HG03095 (cell line): ENCODE results near the gene GSG1L.

ENCODE experiments used
- ATAC-seq: cut with Tn5 transposase; IDR thresholded peaks from one replicate; pipeline ENCODE4 v1.9.1; 2021; ENCODE audit warnings: moderate library complexity; ENCODE audit not compliant: unreplicated experiment

GSG1L gene

DNA sequence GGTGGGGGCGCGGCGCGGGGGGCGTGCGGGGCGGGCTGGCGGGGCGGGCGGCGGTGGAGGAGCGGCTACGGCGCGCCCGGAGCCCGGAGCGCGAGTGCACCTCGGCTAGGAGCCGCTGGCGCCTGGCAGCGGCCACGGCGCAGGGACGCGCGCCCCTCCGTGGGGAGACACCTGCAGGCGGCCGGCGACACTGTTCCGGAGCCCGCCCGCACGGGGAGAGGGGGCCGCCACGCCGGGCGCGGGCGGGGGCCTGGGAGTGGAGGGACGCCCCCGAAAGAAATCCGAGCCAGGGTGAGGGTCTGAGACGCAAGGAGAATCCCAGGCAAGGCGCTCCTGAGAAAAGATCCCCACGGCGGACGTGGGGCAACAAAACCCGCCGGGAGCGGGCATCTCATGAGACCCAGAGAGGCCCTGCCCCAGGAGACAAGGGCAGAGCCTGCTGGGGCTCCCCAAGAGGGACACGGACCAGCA lies at the start of gene GSG1L:
Gene GSG1L (minus strand): TSS at position 124 of the 471 bp plus-strand sequence. CDS start 290 bp downstream, outside the sequence.
- ATAC-seq: no peak

DNA sequence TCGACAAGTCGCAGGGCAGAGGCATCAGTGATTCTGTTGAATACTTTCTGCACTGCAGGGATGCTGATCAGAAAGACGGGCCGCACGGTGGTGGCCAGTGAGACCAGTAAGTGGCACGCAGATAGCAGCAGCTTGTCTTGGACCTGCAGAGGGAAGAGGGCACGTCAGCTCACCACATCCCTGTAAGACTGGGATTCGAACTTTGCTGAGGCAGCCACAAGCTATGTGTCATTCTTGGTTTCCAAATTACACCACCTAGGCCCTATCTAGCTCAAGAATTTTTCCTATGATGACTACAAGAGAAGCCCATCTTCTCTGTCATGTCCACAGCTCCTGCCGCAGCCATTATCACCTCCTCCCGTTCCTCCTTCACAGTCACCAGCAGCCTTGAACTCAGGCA lies 49.4 kb upstream of the GSG1L start:
- no peak for ATAC-seq

DNA sequence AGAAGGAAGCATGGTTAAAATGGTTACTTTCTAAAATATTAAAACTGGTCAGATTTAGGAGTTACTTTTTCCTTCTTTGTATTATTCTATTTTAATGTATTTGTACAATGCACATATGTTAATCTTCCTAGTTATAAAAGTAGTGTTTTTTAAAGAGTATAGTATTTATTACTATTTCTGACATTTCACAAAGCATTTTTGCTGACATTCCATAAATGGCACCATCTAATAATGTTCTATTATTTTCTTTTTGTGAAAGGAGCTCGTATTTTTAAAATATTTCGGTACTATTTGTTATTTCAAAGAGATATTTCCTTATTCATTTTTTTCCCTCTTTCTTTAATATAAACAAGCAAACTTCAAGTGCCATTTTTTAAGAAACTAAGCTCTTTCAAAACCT lies 47.5 kb upstream of the GSG1L start:
- no peak for ATAC-seq

DNA sequence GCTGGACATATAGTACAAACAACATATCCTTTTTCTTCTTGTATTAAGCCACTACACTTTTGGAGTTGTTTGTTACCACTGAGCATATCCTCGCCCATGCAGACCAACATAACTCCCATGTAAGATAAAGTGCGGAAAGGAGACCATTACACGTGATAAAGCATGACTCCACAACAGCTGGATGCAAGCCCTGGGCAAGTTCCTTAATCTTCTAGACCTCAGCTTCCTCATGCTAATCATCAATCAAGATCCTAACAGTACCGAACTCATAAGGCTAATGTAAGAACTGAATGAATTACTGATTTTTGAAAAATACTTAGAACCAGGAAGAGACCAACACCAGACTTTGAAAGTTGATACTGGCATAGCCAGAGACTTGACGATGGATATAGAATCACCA lies 47.0 kb upstream of the GSG1L start:
- no peak for ATAC-seq

DNA sequence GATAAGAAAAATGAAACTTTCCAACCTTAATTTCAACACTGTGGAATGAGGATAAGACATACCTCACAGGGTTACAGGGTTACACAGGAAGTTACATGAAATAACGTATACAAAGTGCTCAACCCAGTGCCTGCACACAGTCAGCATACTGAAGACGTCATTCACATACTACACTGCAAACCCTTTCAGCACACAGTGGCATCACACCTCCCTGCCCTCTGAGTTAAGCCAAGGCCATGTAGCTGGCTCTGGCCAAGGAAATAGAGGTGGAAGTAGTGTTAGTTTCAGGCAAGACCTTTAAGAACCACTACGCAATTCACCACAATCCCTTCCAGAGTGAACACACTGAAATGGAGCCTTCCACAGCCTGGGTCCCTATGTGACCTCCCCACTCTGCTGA lies 46.6 kb upstream of the GSG1L start:
- no peak for ATAC-seq

DNA sequence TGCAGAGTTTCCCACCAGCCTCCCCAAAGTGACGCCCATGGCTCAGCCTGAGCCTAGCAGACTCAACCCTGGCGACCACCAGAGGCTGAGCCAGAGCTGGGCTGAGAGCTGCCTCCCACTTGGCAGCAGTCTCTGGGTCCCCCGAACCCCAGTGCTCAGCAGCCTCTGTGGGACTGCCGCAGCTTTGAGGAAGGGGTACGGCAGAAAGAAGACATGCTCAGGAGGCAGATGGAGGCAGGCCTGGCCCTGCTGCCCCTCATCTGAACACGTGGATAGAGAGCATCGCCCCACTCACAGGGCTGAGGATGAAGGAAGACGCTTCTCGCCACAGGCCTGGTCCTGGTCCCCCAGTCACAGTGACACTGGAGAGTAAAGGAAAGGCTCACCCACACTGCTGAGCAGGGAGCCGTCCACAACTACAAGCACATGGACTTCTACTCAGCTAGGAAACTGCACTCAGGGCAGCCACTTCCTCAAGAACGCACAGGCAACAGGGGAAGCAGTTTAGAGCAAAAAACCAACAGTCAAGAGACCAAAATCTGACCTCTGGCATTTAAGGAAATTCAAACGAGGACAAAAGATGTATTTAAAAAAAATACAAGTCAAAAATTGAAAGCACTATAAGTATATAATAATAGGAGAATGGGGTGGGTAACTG lies 45.2 kb upstream of the GSG1L start:
- no peak for ATAC-seq

DNA sequence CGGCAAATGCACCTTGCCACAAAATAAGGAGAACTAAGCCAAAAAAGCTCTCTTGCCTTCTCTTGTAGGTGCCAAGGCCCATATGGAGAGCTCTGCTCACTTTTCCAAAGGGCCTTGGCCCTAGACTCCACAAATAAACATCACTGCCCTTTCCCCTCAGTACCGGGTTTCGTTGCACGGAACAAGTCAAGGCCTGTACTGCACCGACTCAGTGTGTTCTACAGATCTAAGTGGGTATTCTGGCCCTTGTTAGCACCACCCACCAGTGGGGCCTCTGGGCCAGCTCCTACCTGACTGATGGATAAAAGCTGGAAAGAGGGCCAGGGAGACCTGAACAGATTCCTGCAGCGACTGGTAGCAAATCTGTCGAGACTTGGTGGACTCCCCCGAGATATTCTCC lies 43.7 kb upstream of the GSG1L start:
- no peak for ATAC-seq

DNA sequence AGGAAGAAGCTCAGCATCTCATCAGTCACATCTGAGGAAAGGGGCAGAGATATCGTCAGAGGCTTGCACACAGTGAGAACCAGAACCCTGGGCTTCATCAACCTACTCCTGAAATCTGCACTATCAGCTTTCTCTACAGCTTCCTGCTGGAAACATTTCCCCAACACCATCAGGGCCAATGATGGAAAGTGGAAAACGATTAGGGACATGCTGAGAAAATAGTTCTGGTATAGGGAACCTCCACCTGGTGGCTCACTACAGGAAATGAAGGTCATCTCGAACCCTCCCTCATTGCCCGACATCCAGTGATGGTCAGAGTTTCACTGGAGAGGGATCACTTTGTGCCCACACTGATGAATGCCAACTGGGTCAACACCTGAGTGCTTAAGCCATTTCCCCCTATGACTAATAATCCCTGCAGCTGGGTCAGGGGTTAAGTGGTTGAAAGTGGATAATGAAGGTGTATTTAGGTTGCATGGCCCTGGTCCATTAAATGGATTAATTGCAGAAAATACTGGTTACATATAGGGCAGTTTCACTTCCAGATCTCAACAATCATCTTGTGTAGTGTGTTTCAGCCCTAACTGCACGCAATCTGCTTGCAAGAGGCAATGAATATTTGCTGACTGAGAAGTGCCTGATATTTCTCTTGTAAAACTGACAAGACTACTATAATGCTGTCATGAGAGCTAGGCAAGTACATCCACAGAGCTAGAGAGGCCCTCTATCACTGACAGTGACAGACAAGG lies 43.1 kb upstream of the GSG1L start:
- ATAC-seq: no peak

DNA sequence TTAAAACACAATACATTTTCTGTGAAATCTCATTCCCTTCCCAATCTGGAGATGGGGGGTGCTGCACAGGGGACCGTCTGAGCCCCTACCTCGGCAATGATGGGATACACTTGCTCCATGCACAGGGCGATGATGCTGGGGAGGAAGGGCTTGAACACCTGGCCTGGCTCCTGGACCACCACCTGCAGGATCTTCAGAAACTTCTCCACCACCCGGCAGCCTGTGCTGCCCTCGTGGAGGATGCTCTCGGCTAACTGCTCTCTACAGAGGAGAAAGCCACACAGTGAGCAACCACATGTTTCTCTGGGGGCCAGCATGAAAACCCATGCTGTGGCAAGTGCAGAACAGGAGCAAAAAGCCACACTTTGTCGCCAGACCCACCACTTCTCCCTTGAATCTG lies 42.4 kb upstream of the GSG1L start:
- no peak for ATAC-seq

DNA sequence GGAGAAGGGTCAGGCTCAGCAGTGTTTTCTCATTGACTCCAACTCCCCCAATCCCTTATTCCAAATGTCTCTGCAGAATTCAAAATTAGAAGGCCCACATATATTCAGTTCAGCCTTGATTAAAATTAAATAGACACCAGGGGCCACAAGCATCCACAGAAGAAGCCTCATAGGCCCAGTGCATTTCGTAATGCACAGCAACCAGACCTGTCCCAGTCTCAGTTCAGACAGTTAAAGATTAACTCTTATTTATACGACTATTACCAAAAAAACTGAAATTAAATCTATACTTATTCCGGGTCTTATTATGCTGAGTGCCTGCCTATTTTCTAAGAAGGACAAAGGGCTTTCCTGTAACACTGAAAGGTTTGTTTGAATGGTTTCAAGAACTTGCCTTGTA lies 41.8 kb upstream of the GSG1L start:
- no peak for ATAC-seq

DNA sequence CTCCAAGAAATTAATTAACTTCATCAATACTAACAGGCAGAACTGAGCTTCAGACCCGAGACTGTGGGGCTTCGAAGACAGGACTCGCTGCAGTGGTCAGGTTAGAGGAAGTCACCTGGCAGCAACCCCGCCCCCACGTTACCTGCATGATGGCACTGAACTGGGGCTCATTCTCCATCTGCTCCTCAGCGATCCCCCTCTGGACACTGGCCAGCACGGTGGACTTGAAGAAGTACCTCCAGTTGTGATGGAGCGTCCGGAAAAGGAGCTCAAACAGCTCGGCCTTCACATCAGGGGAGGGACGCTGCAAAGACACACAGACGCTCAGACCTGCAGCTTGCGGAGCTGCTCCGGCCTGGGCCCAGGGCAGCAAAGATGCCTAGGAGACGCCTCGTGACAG lies 40.9 kb upstream of the GSG1L start:
- ATAC-seq: no peak

DNA sequence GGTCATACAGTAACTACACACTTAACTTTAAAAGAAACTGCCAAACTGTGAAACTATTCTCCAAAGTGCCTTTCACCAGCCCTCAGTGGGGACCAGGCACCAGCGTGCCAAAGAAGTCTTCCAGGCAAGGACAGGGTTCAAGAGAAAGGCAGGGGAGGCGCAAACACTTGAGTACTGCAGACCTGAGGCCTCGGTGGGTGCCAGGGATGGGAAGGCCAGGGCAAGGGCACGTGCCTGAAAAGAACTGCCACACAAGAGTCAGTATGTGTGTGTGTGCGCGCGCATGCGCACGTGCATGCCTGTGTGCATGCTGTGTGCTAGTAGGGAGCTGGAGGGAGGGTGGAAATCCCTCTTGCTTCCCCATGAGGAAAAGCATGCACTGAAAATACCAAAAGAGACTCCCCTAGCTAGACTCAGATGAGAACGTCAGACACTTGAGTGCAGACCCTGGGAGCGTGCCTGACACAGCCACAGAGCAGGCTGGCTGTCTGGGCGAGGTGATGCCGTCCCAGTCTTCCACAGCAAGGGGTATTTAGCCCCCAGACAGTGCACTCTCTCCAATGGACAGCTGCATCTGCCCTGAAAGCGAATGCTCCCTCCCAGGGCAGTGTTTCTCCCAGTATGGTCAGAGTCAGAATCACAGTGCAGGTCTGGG lies 40.1 kb upstream of the GSG1L start:
- no peak for ATAC-seq

DNA sequence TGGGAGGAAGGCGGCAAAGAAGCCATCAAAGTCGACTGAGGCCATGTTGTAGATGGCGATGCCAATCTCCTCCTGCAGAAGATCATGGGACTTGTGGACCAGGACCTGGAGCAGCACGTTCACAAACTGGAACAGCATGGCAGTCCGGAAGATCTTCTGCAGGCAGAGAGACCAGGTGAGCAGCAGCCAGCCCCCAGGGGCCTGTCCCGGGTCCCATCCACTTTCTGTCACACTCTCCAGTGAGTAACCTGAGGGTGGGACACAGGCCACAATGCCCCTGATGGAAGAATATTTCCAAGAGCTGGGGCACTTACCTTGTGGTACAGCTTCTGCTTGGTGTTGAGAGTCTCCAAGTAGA lies 38.0 kb upstream of the GSG1L start:
- ATAC-seq: no peak

DNA sequence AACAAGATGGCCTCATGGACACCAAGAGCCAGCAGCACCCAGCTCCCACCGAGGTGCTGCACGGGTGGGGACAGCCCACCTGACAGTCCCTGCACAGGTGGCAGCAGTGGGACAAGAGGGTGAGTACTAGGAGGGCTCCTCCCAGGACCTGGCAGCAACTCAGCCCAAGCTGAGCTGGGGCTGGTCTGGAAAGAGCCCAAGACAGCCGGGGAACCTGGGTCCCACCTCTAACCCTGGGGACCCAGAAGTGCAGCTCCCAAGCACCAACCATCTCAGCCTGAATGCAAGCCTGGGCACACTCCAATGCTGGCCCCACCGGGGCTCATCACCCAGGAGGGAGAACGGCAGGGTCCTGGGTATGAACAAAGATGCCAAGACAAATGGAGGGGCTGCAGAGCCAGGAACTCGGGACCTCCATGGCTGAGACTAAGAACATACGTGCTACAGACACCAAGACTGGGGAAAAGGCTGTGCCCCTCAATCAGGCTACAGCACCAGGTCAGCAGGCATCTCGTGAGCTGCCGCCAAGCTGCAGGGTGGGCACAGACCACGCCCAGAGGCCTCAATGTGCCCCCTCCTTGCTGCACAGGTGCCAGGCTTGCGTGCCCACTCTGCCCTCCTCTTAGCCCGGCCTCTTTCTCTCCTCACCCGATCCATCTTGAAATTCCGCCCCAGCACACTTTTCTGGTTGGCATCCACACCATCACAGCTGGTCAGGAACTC lies 37.5 kb upstream of the GSG1L start:
- ATAC-seq: no peak

DNA sequence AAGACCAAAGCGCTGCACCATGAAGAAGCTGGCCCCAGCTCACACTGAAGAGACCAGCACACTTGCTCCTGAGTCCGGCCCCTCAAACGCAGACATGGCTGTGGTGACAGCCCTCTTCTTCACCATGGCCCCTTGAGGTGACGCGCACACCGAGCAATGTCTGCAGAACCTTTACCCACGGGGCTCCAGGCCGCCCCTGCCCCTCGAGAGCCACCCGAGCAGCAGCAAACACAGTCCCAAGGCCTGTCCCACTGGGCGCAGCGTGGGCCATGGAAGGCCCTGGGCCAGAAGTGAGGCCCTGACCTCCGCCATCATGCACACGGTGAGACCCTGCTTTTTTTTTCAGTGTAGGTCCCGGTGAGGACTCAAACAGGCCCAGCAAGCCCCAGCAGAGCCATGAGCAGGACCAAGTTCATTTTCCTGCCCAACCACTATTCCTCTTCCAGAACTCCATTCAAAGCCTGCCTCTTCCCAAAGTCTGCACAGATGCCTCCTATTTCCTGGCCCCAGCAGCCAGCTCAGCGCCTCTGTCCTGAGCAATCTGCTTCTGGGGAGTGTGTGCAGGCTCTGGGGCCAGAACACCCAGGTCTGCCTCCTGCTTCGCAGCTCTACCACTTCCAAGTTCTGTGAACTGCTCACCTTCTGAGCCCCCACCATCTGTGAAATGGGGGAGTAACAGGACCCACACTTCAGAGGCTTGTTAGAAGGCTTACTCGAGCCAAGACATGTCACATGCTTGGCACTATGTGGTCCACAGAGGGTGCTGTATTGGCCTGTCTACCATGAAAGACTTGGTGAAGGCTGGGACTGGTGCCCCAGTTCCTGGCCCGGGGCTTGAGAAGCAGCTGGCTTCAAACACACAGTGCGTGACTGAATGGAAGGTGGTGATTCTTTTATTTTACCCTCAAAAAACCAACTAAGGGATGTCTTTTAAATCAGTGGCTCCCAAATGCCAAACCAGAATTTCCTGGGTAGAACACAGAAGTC lies 35.7 kb upstream of the GSG1L start:
- ATAC-seq: no peak

DNA sequence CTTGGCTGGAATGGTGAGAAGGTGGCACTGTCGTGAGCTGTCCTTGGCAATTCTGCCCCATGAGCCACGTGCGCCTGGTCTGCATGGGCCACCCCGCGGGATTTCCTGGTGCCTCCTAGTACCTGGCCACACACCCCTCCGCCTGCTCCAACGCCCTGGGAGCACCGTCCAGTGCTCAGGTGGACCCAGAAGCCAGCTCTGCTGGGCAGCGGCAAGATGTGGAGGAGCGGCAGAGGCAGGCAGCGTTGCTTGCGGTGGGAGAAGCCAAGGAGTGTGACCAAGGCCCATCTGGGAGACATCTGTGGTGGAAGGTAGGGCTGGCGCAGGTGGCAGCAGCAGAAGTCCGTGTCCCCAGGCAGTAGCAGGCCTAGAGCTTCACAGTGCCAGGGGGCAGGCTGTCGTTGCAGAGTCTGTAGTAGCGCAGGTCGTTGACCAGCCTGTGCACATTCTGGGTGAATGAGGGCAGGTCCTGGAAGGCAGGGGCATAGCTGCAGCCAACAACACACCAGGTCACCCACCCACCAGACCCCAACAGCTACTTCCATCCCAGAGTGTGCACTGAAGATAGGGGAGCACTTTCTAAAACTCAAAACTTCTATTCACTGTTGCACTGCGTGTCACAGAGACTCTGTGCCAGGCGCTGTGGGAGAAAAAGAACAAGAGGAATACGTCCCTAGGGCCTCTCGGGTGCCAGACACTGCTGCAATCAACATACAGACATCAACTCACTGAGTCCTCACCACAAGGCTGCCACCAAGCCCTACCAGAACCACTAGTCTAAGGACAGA lies 34.9 kb upstream of the GSG1L start:
- no peak for ATAC-seq

DNA sequence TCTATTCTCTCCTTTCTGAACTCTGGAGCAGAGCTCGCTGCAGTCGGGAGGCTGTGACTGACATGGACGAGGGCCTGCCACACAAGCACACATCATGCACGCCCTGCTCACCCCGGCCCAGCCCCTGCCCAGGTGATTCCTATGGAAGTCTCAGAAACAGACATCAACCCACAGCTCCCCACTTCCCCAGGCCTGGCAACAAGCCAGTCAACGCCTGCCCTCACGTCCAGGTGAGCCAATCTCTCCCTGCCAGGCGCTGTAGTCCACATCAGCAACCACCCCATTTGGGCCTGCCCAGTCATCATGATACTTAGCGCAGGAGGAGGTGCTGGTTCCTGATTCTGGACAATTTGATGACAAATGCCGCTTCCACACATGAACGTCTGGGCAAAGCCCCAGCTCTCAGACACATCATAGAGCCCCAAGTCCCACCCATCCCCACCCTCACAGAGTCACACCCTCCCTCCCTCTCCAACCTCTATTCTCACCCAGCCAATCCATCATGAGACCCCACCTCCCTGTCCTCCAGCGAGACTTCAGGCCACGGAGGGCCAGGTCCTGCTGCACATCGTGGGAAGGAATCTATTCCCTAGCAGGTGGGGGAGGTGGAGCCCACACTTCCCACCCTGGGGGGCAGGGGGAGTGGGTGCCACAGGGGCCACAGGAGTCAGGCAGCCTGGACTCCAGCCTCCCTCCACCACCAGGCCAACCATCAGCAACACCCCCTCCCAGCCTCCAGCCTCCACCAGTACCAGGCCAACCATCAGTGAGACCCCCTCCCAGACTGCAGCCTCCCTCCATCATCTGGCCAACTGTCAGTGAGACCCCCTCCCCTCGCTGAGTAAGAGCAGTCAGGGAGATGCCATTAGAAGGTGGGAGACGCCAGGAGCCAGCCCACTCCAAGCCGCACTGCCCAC lies 33.7 kb upstream of the GSG1L start:
- ATAC-seq: no peak

DNA sequence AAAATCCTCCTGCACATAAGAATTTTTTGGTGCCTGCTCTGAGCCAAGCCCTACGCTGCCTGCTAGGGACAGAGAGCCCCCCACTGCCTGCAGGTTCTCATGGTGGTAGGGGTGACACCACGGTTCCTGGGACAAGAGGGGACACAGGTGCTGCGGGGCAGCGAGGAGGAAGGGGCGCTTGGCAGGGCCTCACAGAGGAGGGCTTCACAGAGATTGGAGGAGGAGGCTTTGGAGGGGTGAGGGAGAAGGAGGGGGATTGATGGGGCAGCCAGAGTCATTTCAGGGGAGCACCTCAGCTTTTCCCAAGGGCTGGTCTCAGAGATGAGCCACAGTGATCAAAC lies 29.8 kb upstream of the GSG1L start:
- ATAC-seq: no peak
